HG02885 (cell line): ENCODE measurements around the gene C1orf232.
A peak's percentile ranks its signal among the peaks of the same experiment; 100 is the strongest.

Experiments
- ATAC-seq: cut with Tn5 transposase; IDR thresholded peaks from one replicate; pipeline ENCODE4 v1.9.1; 2021; ENCODE audit warnings: mild to moderate bottlenecking; ENCODE audit not compliant: unreplicated experiment, poor library complexity

The C1orf232 gene

GRCh38 chr1:26181586-26182382 lies 13.0 kb upstream of the C1orf232 start:
- ATAC-seq, result no peak

- no peak for ATAC-seq
Observed at GRCh38 chr1:26180010-26180506, 11.3 kb upstream of the C1orf232 start.

GRCh38 chr1:26177182-26177684 lies 8.5 kb upstream of the C1orf232 start, which contains the start of gene CNKSR1:
Gene CNKSR1 (plus strand): TSS chr1:26177491. CDS start chr1:26177548, 57 bp downstream.
- no peak for ATAC-seq

GRCh38 chr1:26175346-26175745 lies 6.6 kb upstream of the C1orf232 start:
- no peak for ATAC-seq

- ATAC-seq, result no peak
Observed at GRCh38 chr1:26171084-26172072, 2.6 kb upstream of the C1orf232 start, which contains the start of gene ZNF593OS. Gene ZNF593OS (minus strand): TSS chr1:26171832. CDS start chr1:26171661, 171 bp downstream.

GRCh38 chr1:26170472-26170821 lies 1.7 kb upstream of the C1orf232 start:
- no peak for ATAC-seq

- ATAC-seq, result peak; percentile 97
Observed at GRCh38 chr1:26169669-26170471, 1.1 kb upstream of the C1orf232 start, which contains the start of gene ZNF593. Gene ZNF593 (plus strand): TSS chr1:26169908. CDS start chr1:26169984, 76 bp downstream.

GRCh38 chr1:26169198-26169554 lies 413 bp upstream of the C1orf232 start:
- ATAC-seq, result no peak

GRCh38 chr1:26166719-26167281 lies 2.0 kb downstream of the C1orf232 start:
- no peak for ATAC-seq

GRCh38 chr1:26164861-26165842 lies 3.6 kb downstream of the C1orf232 start:
- ATAC-seq, result no peak

- ATAC-seq, result no peak
Observed at GRCh38 chr1:26164036-26164860, 4.5 kb downstream of the C1orf232 start.

GRCh38 chr1:26163684-26164035 lies 5.1 kb downstream of the C1orf232 start:
- no peak for ATAC-seq

GRCh38 chr1:26162220-26162709 lies 6.5 kb downstream of the C1orf232 start:
- ATAC-seq, result no peak

GRCh38 chr1:26161415-26162219 lies 7.1 kb downstream of the C1orf232 start:
- ATAC-seq, result no peak

- ATAC-seq, result no peak
Observed at GRCh38 chr1:26160527-26161414, 8.0 kb downstream of the C1orf232 start.

GRCh38 chr1:26159743-26160039 lies 9.1 kb downstream of the C1orf232 start:
- ATAC-seq, result no peak
